Activated B cell treated with CpG ODN at 0.5 μM for 24 hours (primary cell): ENCODE results near the gene CCNB2. TPM values are rescaled to one million over a fixed set of nuclear protein-coding genes. Genes with fewer than 3 reads are reported as not detected.
A peak's percentile ranks its signal among the peaks of the same experiment; 100 is the strongest.

ENCODE experiments used
- ATAC-seq: fragments of 200-7000 bp; cut with Tn5 transposase; one replicate; pipeline ENCODE4 v1.10.0; 2021; ENCODE audit warnings: low read depth, mild to moderate bottlenecking, moderate library complexity
- CTCF ChIA-PET: fragments of 350-600 bp; sonication (Branson Sonifier 250); formaldehyde crosslinking; loops from one replicate; lab custom pipeline; 2021; ENCODE audit warnings: antibody characterized with exemption; lab: Charles Lee
- POLR2A ChIA-PET: fragments of 350-600 bp; sonication (Branson Sonifier 250); formaldehyde crosslinking; loops from one replicate; lab custom pipeline; 2021; ENCODE audit warnings: antibody characterized with exemption; lab: Charles Lee
- DNase-seq: peaks from one replicate; pipeline ENCODE4 v3.0.0; 2022
- H3K27ac Mint-ChIP-seq: one replicate; pipeline ENCODE4 v1.8.0; 2020; ENCODE audit warnings: mixed read lengths
- H3K27me3 Mint-ChIP-seq: one replicate; pipeline ENCODE4 v1.8.0; 2021; ENCODE audit warnings: mixed read lengths
- H3K36me3 Mint-ChIP-seq: one replicate; pipeline ENCODE4 v1.8.0; 2021; ENCODE audit warnings: low read depth, mixed read lengths
- H3K4me1 Mint-ChIP-seq: one replicate; pipeline ENCODE4 v1.8.0; 2021; ENCODE audit warnings: mixed read lengths
- H3K4me3 Mint-ChIP-seq: one replicate; pipeline ENCODE4 v1.8.0; 2020; ENCODE audit warnings: mild to moderate bottlenecking, mixed read lengths
- H3K9me3 Mint-ChIP-seq: one replicate; pipeline ENCODE4 v1.8.0; 2020; ENCODE audit warnings: mixed read lengths
- intact Hi-C: fragments of 100-400 bp; cut with micrococcal nuclease; formaldehyde crosslinking; loops from one replicate; pipeline ENCODE4 v1.15.1; 2024
- total RNA-seq: library from RNA; stranded (reverse); gene quantifications from 2 replicates; pipeline ENCODE4 v1.2.3, GENCODE V29; 2022
- TF ChIP-seq, protein P1 (sequence below): fragments of 200-600 bp; IDR thresholded peaks from one replicate; pipeline ENCODE4 v1.8.0; 2022; ENCODE audit warnings: antibody characterized with exemption, mild to moderate bottlenecking

CCNB2 gene
- total RNA-seq, 1 donor from 2014 or later, result 0.82 TPM

GRCh38 chr15:59165726-59166125, 60.8 kb downstream of the CCNB2 start:
- no peak for DNase-seq
- ChIA-PET CTCF (no interaction called here), POLR2A (no interaction called here)
- Mint-ChIP-seq H3K36me3 (peaks cover 67% of the 10 kb centered on the region), H3K4me1 (peaks cover 6% of the 10 kb centered on the region), H3K27me3 (no peaks in the 10 kb centered on the region), H3K27ac (no peak overlapping the region), H3K4me3 (no peak overlapping the region), H3K9me3 (no peaks in the 10 kb centered on the region)
- TF ChIP-seq, protein P1, sequence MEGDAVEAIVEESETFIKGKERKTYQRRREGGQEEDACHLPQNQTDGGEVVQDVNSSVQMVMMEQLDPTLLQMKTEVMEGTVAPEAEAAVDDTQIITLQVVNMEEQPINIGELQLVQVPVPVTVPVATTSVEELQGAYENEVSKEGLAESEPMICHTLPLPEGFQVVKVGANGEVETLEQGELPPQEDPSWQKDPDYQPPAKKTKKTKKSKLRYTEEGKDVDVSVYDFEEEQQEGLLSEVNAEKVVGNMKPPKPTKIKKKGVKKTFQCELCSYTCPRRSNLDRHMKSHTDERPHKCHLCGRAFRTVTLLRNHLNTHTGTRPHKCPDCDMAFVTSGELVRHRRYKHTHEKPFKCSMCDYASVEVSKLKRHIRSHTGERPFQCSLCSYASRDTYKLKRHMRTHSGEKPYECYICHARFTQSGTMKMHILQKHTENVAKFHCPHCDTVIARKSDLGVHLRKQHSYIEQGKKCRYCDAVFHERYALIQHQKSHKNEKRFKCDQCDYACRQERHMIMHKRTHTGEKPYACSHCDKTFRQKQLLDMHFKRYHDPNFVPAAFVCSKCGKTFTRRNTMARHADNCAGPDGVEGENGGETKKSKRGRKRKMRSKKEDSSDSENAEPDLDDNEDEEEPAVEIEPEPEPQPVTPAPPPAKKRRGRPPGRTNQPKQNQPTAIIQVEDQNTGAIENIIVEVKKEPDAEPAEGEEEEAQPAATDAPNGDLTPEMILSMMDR, result no peak
- ATAC-seq, result no peak
- intact Hi-C loops, result no loop called here

GRCh38 chr15:59166166-59166565, 61.2 kb downstream of the CCNB2 start:
- CTCF ChIA-PET, result no interaction called here
- H3K27ac Mint-ChIP-seq, result no peak overlapping the region
- intact Hi-C loops, result no loop called here
- H3K4me1 Mint-ChIP-seq, result peaks cover 6% of the 10 kb centered on the region
- POLR2A ChIA-PET, result no interaction called here
- no peak overlapping the region for H3K4me3 Mint-ChIP-seq
- H3K9me3 Mint-ChIP-seq, result no peaks in the 10 kb centered on the region
- DNase-seq (no peak), ATAC-seq (no peak)
- H3K36me3 Mint-ChIP-seq, result peaks cover 67% of the 10 kb centered on the region
- no peaks in the 10 kb centered on the region for H3K27me3 Mint-ChIP-seq
- TF ChIP-seq, protein P1, result no peak

GRCh38 chr15:59166601-59167265, 61.8 kb downstream of the CCNB2 start:
- Mint-ChIP-seq H3K4me1 (peaks cover 6% of the 10 kb centered on the region), H3K9me3 (no peaks in the 10 kb centered on the region), H3K4me3 (no peak overlapping the region), H3K27me3 (no peaks in the 10 kb centered on the region), H3K36me3 (peaks cover 66% of the 10 kb centered on the region), H3K27ac (no peak overlapping the region)
- TF ChIP-seq, protein P1, result no peak
- intact Hi-C loops, result no loop called here
- DNase-seq (no peak), ATAC-seq (no peak)
- POLR2A ChIA-PET, result interaction anchor here (0.5 kb wide), 1 partner anchor 259 kb away, joined by 3 read pairs; no protein-coding TSS in a partner anchor
- CTCF ChIA-PET, result no interaction called here

GRCh38 chr15:59168536-59168935, 63.6 kb downstream of the CCNB2 start:
- H3K4me3 Mint-ChIP-seq, result no peak overlapping the region
- no peaks in the 10 kb centered on the region for H3K27me3 Mint-ChIP-seq
- peaks cover 6% of the 10 kb centered on the region for H3K4me1 Mint-ChIP-seq
- no peaks in the 10 kb centered on the region for H3K9me3 Mint-ChIP-seq
- peaks cover 77% of the 10 kb centered on the region for H3K36me3 Mint-ChIP-seq
- ChIA-PET CTCF (no interaction called here), POLR2A (no interaction called here)
- no peak overlapping the region for H3K27ac Mint-ChIP-seq
- intact Hi-C loops, result no loop called here
- TF ChIP-seq, protein P1, result no peak
- ATAC-seq (no peak), DNase-seq (no peak)

DNA sequence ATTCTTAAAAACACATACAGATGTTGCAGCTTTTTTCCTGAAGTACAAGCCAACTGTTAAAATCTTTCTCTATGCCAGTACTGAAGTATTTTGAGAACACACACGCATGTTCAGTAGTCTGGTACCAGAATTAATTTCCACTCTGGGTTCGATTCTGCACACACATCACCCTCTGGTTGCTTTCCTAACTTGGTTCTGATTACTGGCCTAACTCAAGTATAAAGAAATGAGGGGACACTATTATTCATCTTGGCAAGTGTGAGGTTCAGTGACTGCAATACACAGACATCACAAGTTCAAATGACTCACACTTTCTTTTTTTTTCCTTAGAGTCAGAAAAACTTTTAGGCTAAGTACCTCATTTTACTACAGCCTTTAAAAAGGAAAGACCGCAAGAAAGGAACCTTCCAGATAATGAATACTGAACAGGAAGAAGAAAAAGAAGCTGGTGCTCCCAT, 64.3 kb downstream of the CCNB2 start:
- no peaks in the 10 kb centered on the region for H3K27me3 Mint-ChIP-seq
- TF ChIP-seq, protein P1, result no peak
- no peak overlapping the region for H3K4me3 Mint-ChIP-seq
- peaks cover 2% of the 10 kb centered on the region for H3K9me3 Mint-ChIP-seq
- ChIA-PET POLR2A (no interaction called here), CTCF (interaction anchor here (0.7 kb wide), 1 partner anchor 324 kb away, joined by 3 read pairs; no protein-coding TSS in a partner anchor)
- intact Hi-C loops, result no loop called here
- peaks cover 80% of the 10 kb centered on the region for H3K36me3 Mint-ChIP-seq
- no peak for DNase-seq
- H3K27ac Mint-ChIP-seq, result peak overlapping the region; percentile 51
- ATAC-seq, result no peak
- peaks cover 6% of the 10 kb centered on the region for H3K4me1 Mint-ChIP-seq
